GM10847 (cell line): Measurements from ENCODE around the gene GRIFIN.

ENCODE experiments used
- POLR2A ChIP-seq: IDR thresholded peaks from 2 replicates; pipeline ENCODE4 v1.6.1; 2011; ENCODE audit not compliant: insufficient read length; ENCODE audit errors: extremely low read depth

GRIFIN gene

GRCh38 chr7:2476298-2476697, at the start of gene GRIFIN:
GRIFIN (minus strand) TSS chr7:2476398; CDS start chr7:2476383, 15 bp downstream.
- TF ChIP-seq POLR2A: no peak

GRCh38 chr7:2524808-2525657, 48.8 kb upstream of the GRIFIN start:
- TF ChIP-seq POLR2A: no peak

GRCh38 chr7:2523941-2524807, 48.0 kb upstream of the GRIFIN start:
- TF ChIP-seq POLR2A: no peak

GRCh38 chr7:2523461-2523936, 47.3 kb upstream of the GRIFIN start:
- no peak for TF ChIP-seq POLR2A

GRCh38 chr7:2522780-2523433, 46.7 kb upstream of the GRIFIN start:
- TF ChIP-seq POLR2A: no peak

- no peak for TF ChIP-seq POLR2A
Measured at GRCh38 chr7:2521952-2522591, 45.9 kb upstream of the GRIFIN start.

- TF ChIP-seq POLR2A: no peak
Measured at GRCh38 chr7:2521341-2521745, 45.1 kb upstream of the GRIFIN start.

GRCh38 chr7:2520761-2521290, 44.6 kb upstream of the GRIFIN start:
- no peak for TF ChIP-seq POLR2A

- TF ChIP-seq POLR2A: no peak
Measured at GRCh38 chr7:2520131-2520760, 44.0 kb upstream of the GRIFIN start.

GRCh38 chr7:2519119-2519930, 43.1 kb upstream of the GRIFIN start, which contains the start of gene LFNG:
LFNG (plus strand) TSS chr7:2519774; CDS start chr7:2519862, 88 bp downstream.
- peak; percentile 80 for TF ChIP-seq POLR2A

GRCh38 chr7:2518737-2519118, 42.5 kb upstream of the GRIFIN start:
- TF ChIP-seq POLR2A: no peak

GRCh38 chr7:2517678-2518507, 41.7 kb upstream of the GRIFIN start:
- TF ChIP-seq POLR2A: no peak
